Activated T-helper 1 cell treated with anti-CD3 and anti-CD28 coated beads, Interleukin-12 subunit alpha, Interleukin-12 subunit beta, Interleukin-2, Interleukin-4 antibody, amounts not matched to agents 30 ng/mL and 10 ng/mL and 1 ng/mL, durations not matched to agents 14 hours and 24 hours and 36 hours (primary cell): ENCODE data around the gene UBL4A. TPM values are rescaled to one million over a fixed set of nuclear protein-coding genes. Genes with fewer than 3 reads are reported as not detected.

Experiments used
- DNase-seq: peaks from one replicate; pipeline ENCODE4 v3.0.0; 2021; ENCODE audit warnings: low spot score
- H3K27ac Mint-ChIP-seq: one replicate; pipeline ENCODE4 v1.8.0; 2021; ENCODE audit warnings: mild to moderate bottlenecking, mixed read lengths
- H3K27me3 Mint-ChIP-seq: one replicate; pipeline ENCODE4 v1.8.0; 2022; ENCODE audit warnings: mild to moderate bottlenecking, moderate library complexity, mixed read lengths; ENCODE audit not compliant: insufficient read depth
- H3K36me3 Mint-ChIP-seq: one replicate; pipeline ENCODE4 v1.8.0; 2021; ENCODE audit warnings: low read depth, mixed read lengths
- H3K4me1 Mint-ChIP-seq: one replicate; pipeline ENCODE4 v1.8.0; 2021; ENCODE audit warnings: low read depth, mixed read lengths
- H3K4me3 Mint-ChIP-seq: one replicate; pipeline ENCODE4 v1.8.0; 2021; ENCODE audit warnings: mild to moderate bottlenecking, moderate library complexity, mixed read lengths
- H3K9me3 Mint-ChIP-seq: one replicate; pipeline ENCODE4 v1.8.0; 2021; ENCODE audit warnings: mixed read lengths
- intact Hi-C: fragments of 100-400 bp; cut with micrococcal nuclease; formaldehyde crosslinking; loops from one replicate; pipeline ENCODE4 v1.15.1; 2024
- total RNA-seq: library from RNA; stranded (reverse); gene quantifications from 2 replicates; pipeline ENCODE4 v1.2.3, GENCODE V29; 2022

UBL4A gene
- total RNA-seq: 59.2 and 63.5 TPM in 2 replicates

DNA sequence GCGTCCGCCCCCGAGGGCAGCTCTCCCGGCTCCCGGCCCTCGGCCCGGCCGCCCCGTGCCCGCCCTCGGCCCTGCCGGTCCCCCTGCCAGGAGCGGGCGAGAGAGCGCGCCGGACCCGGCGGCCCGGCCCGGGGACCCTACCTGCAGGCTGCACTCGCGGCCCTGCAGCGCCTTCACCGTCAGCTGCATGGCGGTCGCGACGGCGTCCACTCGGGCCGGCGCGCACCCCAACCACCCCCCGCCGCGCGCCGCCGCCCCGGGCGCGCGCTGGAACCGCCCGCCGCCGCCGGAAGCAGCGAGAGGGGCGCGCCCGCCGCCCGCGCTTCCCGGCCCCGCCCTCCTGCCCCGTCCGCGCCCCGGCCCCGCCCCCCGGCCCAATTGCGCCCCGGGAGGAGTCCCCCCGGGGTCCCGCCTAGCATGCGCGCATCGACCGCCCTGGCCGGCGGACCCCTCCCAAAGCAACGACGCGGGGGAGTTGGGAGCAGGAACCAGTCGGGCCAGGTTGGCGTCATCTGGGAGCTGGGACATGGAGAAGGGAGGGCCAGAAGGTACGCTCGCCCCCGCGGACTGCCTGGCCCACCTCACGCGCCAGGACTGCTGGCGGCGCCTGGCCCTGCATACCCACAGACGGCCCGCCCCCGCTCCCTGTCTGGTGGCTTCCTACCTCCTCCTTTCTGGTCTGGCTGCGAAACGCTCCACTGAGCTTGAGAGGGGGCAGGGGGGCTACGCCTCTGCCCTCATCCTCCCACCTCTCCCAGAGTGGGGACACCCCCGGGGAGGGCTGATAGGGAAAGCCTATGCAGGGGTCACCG, at the start of gene UBL4A:
Gene UBL4A (minus strand): TSS at position 220 of the 812 bp plus-strand sequence. CDS start 31 bp downstream, at position 189.
- H3K9me3 Mint-ChIP-seq: no peaks in the 10 kb centered on the region
- H3K36me3 Mint-ChIP-seq: peaks cover 11% of the 10 kb centered on the region
- no peaks in the 10 kb centered on the region for H3K27me3 Mint-ChIP-seq
- peak within 1 kb of the TSS; percentile 85 for H3K4me3 Mint-ChIP-seq
- H3K4me1 Mint-ChIP-seq: peaks cover 14% of the 10 kb centered on the region
- peak; percentile 46 for DNase-seq
- intact Hi-C loops: no loop called here
- peak within 1 kb of the TSS; percentile 68 for H3K27ac Mint-ChIP-seq

DNA sequence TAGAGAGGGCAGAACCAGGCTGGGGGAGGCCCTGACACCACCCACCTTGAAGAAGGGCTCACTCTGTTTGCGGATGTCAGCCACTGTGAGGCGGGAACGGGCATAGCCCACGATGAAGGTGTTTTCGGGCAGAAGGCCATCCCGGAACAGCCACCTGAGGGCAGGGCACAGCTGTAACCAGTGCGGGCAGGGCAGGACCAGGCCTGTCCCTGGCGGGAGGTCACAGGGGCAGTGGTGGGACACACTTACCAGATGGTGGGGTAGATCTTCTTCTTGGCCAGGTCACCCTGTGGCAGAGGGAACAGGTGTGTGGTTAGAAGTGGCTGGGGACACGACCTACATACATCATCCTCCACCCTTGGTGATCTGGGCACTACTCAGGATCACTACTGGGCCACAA, 49.5 kb upstream of the UBL4A start:
- Mint-ChIP-seq H3K27me3 (no peaks in the 10 kb centered on the region), H3K4me3 (no peak overlapping the region)
- intact Hi-C loops: no loop called here

DNA sequence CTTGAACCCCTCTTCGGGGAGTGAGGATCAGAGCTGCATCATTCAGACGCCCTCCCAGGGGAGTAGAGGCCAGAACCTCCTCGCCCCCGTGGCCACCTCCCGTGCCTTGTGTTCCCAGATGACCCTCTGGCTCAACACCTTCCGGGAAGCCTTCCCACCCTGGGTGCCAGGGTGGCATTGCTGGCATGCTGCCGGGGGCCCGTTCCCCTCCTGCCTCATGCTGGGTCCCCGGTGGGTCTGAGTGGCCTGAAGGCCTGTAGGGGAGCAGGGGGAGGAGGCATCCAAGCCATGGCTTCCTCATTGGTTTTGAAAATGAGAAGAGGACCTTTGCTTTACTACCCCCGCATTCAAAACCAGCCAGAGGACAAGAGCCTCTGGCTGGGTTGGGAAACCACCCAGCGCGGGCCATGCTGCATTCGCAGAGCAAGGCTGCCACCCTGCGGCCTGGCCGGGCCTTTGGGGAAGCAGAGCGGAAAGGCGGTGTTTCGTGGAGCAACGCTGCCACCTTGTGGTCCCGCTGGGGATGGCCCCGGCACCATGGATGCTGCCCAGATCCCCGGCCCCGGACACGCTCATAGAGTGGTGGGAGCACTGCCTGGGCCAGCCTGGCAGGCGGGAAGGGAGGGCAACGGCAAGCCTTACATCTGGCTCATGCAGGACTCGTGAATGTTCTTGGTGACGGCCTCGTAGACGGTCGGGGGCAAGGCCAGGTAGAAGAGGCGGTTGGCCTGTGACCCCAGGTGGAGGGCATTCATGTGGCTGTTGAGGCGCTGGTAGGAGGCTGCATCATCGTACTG, 48.3 kb upstream of the UBL4A start:
- no peak overlapping the region for H3K4me3 Mint-ChIP-seq
- intact Hi-C loops: loop anchor here (1.0 to 5.0 kb wide), 5 partner anchors 42 to 226 kb away; partner anchors contain the start of genes RPL10 and SLC10A3
- no peaks in the 10 kb centered on the region for H3K27me3 Mint-ChIP-seq
- DNase-seq: peak; percentile 80
- H3K36me3 Mint-ChIP-seq: peaks cover 13% of the 10 kb centered on the region
- peaks cover 6% of the 10 kb centered on the region for H3K4me1 Mint-ChIP-seq
- H3K9me3 Mint-ChIP-seq: no peaks in the 10 kb centered on the region
- no peak overlapping the region for H3K27ac Mint-ChIP-seq

More for the DNA sequence above, 49.5 kb upstream of the UBL4A start:
- H3K9me3 Mint-ChIP-seq: no peaks in the 10 kb centered on the region
- H3K36me3 Mint-ChIP-seq: peaks cover 11% of the 10 kb centered on the region
- peaks cover 6% of the 10 kb centered on the region for H3K4me1 Mint-ChIP-seq
- DNase-seq: no peak
- no peak overlapping the region for H3K27ac Mint-ChIP-seq

DNA sequence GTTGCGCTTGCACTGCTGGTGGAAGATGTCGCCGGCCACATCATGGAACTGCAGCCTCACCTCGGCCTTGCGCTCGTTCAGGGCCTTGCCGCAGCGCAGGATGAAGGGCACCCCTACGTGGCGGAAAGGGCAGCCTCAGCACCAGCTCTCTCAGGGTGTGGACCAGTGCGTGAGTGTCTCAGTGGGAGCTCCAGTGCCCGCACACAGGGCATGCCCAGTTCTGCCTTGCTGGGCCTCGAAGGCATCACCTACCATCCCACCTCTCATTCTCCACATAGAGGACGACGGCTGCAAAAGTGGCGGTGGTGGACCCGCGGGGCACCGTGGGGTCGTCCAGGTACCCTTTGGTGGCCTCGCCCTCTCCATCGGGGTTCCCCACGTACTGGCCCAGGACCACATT, 46.3 kb upstream of the UBL4A start:
- Mint-ChIP-seq H3K36me3 (peaks cover 8% of the 10 kb centered on the region), H3K27ac (no peak overlapping the region), H3K4me1 (peaks cover 6% of the 10 kb centered on the region), H3K4me3 (no peak overlapping the region), H3K9me3 (no peaks in the 10 kb centered on the region), H3K27me3 (no peaks in the 10 kb centered on the region)
- no peak for DNase-seq
- intact Hi-C loops: loop anchor here (5.0 kb wide), 2 partner anchors 40 to 135 kb away; partner anchors contain the start of genes RPL10 and SLC10A3

GRCh38 chrX:154531626-154532025, 45.2 kb upstream of the UBL4A start:
- no peaks in the 10 kb centered on the region for H3K9me3 Mint-ChIP-seq
- H3K4me3 Mint-ChIP-seq: no peak overlapping the region
- H3K27me3 Mint-ChIP-seq: no peaks in the 10 kb centered on the region
- intact Hi-C loops: loop anchor here (5.0 kb wide), 2 partner anchors 39 to 134 kb away; partner anchors contain the start of genes RPL10 and SLC10A3
- H3K36me3 Mint-ChIP-seq: peaks cover 7% of the 10 kb centered on the region
- H3K27ac Mint-ChIP-seq: no peak overlapping the region
- peaks cover 14% of the 10 kb centered on the region for H3K4me1 Mint-ChIP-seq
- DNase-seq: no peak

- Mint-ChIP-seq H3K36me3 (peaks cover 7% of the 10 kb centered on the region), H3K4me1 (peaks cover 24% of the 10 kb centered on the region), H3K4me3 (no peak overlapping the region), H3K9me3 (no peaks in the 10 kb centered on the region), H3K27me3 (no peaks in the 10 kb centered on the region), H3K27ac (no peak overlapping the region)
- no peak for DNase-seq
- intact Hi-C loops: loop anchor here (5.0 kb wide), 2 partner anchors 38 to 133 kb away; partner anchors contain the start of genes RPL10 and SLC10A3
Measured at GRCh38 chrX:154530286-154530685, 43.9 kb upstream of the UBL4A start.

DNA sequence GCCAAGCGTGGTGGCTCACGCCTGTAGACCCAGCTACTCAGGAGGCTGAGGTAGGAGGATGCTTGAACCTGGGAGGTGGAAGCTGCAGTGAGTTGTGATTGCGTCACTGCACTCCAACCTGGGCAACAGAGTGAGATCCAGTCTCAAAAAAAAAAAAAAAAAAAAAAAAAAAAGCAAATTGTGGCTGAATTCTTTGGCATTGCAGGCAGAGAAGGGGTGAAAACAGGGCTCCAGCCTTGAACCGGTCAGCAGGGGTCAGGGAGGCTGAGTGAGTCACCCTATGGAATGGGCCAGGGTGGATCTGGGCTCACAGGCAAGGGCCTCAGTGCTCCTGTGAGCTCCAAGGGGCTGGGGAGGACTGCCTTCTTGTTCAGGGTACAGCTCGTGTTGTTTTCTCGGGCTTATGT, 42.8 kb upstream of the UBL4A start:
- peaks cover 18% of the 10 kb centered on the region for H3K4me1 Mint-ChIP-seq
- H3K27ac Mint-ChIP-seq: no peak overlapping the region
- no peak for DNase-seq
- H3K27me3 Mint-ChIP-seq: no peaks in the 10 kb centered on the region
- peaks cover 5% of the 10 kb centered on the region for H3K36me3 Mint-ChIP-seq
- intact Hi-C loops: no loop called here
- no peak overlapping the region for H3K4me3 Mint-ChIP-seq
- H3K9me3 Mint-ChIP-seq: no peaks in the 10 kb centered on the region

DNA sequence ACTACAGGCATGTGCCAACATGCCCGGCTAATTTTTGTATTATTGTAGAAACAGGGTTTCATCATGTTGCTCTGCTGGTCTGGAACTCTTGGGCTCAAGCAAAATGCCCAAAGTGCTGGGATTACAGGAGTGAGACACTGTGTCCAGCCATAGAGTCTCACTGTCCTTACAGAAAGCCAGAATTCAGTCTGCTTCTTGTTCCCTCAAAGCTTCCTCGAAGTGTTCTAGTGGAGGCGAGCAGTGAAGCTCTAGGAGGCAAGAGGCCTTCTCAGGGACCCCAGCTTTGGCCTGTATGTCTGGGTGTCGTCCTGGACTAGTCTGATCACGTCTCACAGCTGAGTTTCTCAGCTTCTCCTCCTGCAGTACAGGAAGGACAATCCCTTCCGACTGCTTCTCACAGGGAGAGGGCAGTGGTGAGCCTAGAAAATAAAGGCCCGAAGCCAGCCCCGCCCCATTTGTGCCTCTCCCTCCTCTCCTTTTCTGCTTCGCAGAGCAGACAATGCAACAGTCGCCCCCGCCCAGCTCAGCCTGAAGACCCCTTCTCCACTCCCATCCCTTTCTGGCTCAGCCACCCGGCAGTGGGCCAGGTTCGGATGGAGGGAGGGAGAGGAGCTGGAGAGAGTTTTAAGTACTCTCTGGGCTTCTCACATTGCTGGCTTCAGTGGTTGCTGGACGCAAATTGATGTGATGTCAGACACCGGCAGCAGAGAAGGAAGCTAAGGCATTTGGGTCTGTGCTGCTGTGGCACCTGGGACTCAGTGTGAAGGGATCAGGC, 40.7 kb upstream of the UBL4A start:
- DNase-seq: peak; percentile 51
- H3K27ac Mint-ChIP-seq: peak overlapping the region; percentile 47
- no peaks in the 10 kb centered on the region for H3K27me3 Mint-ChIP-seq
- peak overlapping the region; percentile 21 for H3K4me3 Mint-ChIP-seq
- intact Hi-C loops: no loop called here
- H3K4me1 Mint-ChIP-seq: peaks cover 18% of the 10 kb centered on the region
- H3K36me3 Mint-ChIP-seq: peaks cover 5% of the 10 kb centered on the region
- H3K9me3 Mint-ChIP-seq: no peaks in the 10 kb centered on the region

DNA sequence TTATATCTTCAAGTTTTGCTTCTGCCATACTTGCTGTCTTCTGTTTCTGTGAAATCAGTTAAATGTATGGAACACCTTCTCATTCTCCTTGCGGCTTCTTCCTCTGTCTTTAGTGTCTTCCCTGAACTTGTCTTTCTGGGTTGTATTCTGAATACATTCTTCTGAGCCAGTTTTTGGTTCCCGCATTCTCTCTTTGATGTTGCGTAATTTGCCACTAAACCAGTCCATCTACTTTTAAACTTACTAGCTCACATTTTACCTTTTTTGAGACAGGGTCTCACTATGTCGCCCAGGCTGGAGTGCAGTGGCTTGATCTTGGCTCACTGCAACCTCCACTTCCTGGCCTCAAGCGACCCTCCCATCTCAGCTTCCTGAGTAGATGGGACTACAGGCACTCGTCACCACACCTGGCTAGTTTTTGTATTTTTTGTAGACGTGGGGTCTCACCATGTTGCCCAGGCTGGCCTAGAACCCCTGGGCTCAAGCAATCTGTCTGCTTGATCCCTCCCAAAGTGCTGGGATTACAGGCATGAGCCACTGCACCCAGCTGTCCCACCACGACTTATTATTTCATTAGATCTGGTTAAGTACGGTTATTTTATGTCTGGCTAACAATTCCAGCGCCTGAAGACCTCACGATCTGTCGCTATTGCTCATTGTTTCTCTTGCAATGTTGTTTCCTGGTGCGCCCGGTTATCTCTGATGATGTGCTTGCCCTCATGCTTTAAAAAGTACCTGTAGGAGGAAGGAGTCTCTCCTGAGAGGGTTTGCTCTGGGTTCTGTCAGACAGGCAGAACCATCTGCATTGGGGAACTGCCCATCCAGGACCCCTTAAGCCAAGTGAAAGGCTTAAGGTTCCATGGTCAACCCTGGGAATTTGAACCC, 39.4 kb upstream of the UBL4A start:
- Mint-ChIP-seq H3K27ac (no peak overlapping the region), H3K9me3 (no peaks in the 10 kb centered on the region), H3K36me3 (peaks cover under 1% of the 10 kb centered on the region), H3K27me3 (no peaks in the 10 kb centered on the region), H3K4me3 (no peak overlapping the region), H3K4me1 (peaks cover 18% of the 10 kb centered on the region)
- intact Hi-C loops: no loop called here
- DNase-seq: no peak

DNA sequence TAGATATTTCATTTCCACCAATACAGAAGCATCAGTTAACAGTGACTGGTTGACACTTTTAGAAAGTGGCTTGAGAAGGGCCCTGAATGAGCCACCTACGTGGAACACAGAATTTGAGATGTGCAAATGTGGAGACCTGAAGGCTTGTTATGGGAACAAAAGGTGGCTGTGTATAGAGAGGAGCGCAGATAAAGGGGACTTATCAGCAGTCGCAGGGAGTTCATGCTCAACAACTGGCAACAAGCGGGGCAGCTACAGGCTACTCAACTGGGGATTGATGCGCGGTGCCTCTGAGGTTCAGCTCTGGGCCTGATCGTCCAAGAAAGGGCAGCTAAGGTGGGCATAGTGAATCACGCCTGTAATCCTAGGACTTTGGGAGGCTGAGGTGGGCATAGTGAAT, 33.0 kb upstream of the UBL4A start:
- peaks cover 12% of the 10 kb centered on the region for H3K4me1 Mint-ChIP-seq
- intact Hi-C loops: loop anchor here (10.0 kb wide), 1 partner anchor 545 kb away; the partner anchor contains the start of genes HCFC1 and TMEM187
- no peaks in the 10 kb centered on the region for H3K9me3 Mint-ChIP-seq
- no peak overlapping the region for H3K4me3 Mint-ChIP-seq
- H3K27ac Mint-ChIP-seq: no peak overlapping the region
- no peak for DNase-seq
- no peaks in the 10 kb centered on the region for H3K36me3 Mint-ChIP-seq
- no peaks in the 10 kb centered on the region for H3K27me3 Mint-ChIP-seq

DNA sequence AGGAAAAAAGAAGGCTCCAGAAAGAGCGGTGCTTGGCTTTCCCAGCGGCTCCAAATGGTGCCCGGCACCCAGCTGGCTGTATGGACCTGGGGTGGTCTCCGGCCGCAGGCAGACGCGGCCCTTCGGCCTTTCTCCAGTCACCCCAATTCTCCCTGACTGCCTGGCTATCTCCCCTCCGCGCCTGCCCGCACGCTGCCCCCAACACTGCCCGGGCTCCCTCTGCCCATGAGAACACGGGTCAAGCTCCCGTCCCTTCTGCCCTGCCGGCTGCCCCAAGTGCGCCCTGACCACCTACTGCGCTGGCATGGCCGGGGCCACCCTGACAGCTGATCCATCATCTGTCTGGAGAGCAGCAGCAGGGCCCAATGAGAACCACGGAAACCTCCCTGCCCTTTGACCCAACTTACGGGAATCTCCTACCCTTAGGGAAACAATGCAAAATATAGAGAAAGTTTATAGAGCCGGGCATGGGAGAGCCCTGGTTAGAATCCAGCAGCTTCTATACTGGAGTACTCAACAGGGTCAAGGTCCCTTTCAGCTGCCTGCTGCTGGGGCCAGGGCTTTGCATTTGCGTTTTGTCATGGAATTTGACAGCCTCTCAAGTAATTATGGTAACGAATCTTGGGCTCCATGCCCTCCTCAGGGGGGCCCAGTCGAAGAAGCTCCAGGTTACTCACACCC, 30.8 kb upstream of the UBL4A start:
- H3K36me3 Mint-ChIP-seq: peaks cover 5% of the 10 kb centered on the region
- no peaks in the 10 kb centered on the region for H3K9me3 Mint-ChIP-seq
- H3K4me1 Mint-ChIP-seq: peaks cover 20% of the 10 kb centered on the region
- H3K4me3 Mint-ChIP-seq: peak overlapping the region; percentile 87
- DNase-seq: no peak
- intact Hi-C loops: loop anchor here (2.0 to 10.0 kb wide), 2 partner anchors 88 to 542 kb away; partner anchors contain the start of genes ATP6AP1, HCFC1 and TMEM187
- no peak overlapping the region for H3K27ac Mint-ChIP-seq
- H3K27me3 Mint-ChIP-seq: no peaks in the 10 kb centered on the region
